Measurements from ENCODE around the gene ZNF507.

ZNF507 gene

GRCh38 chr19:32339988-32340874, 5.2 kb upstream of the ZNF507 start:
- DNase-seq, result peak; percentile 28 to 72

GRCh38 chr19:32342695-32343094, 2.7 kb upstream of the ZNF507 start:
- no peak for DNase-seq

GRCh38 chr19:32343550-32344262, 1.7 kb upstream of the ZNF507 start:
- no peak for DNase-seq

- no peak for DNase-seq
Measured at GRCh38 chr19:32346901-32347300, 1.5 kb downstream of the ZNF507 start.

- no peak for DNase-seq
Measured at GRCh38 chr19:32347573-32347972, 2.2 kb downstream of the ZNF507 start.

GRCh38 chr19:32349051-32349450, 3.6 kb downstream of the ZNF507 start:
- no peak for DNase-seq

- DNase-seq, result peak in 1 of 2 experiments; percentile 17
Measured at GRCh38 chr19:32349724-32350470, 4.5 kb downstream of the ZNF507 start.

GRCh38 chr19:32350471-32350865, 5.1 kb downstream of the ZNF507 start:
- DNase-seq, result no peak

GRCh38 chr19:32350987-32351348, 5.6 kb downstream of the ZNF507 start:
- no peak for DNase-seq

GRCh38 chr19:32352241-32352630, 6.8 kb downstream of the ZNF507 start:
- DNase-seq, result no peak

GRCh38 chr19:32354345-32354744, 8.9 kb downstream of the ZNF507 start:
- DNase-seq, result no peak

- no peak for DNase-seq
Measured at GRCh38 chr19:32355309-32355708, 9.9 kb downstream of the ZNF507 start.

GRCh38 chr19:32357720-32358119, 12.3 kb downstream of the ZNF507 start:
- DNase-seq, result no peak

- DNase-seq, result no peak
Measured at GRCh38 chr19:32358321-32358720, 12.9 kb downstream of the ZNF507 start.

GRCh38 chr19:32359581-32359980, 14.2 kb downstream of the ZNF507 start:
- DNase-seq, result no peak

GRCh38 chr19:32361574-32362317, 16.3 kb downstream of the ZNF507 start:
- DNase-seq, result no peak

- no peak for DNase-seq
Measured at GRCh38 chr19:32362318-32362691, 16.9 kb downstream of the ZNF507 start.

- DNase-seq, result no peak
Measured at GRCh38 chr19:32363175-32363574, 17.8 kb downstream of the ZNF507 start.

GRCh38 chr19:32363632-32364031, 18.2 kb downstream of the ZNF507 start:
- no peak for DNase-seq

- no peak for DNase-seq
Measured at GRCh38 chr19:32364040-32364439, 18.6 kb downstream of the ZNF507 start.

GRCh38 chr19:32367063-32367462, 21.7 kb downstream of the ZNF507 start:
- DNase-seq, result no peak

GRCh38 chr19:32367948-32368536, 22.6 kb downstream of the ZNF507 start:
- DNase-seq, result no peak

Measured in NCI-H526 (cell line).